HG03460 (cell line): Measurements from ENCODE around the gene SAP30L.

Source experiments
- ATAC-seq: cut with Tn5 transposase; IDR thresholded peaks from one replicate; pipeline ENCODE4 v1.9.1; 2021; ENCODE audit not compliant: unreplicated experiment

Gene SAP30L

DNA sequence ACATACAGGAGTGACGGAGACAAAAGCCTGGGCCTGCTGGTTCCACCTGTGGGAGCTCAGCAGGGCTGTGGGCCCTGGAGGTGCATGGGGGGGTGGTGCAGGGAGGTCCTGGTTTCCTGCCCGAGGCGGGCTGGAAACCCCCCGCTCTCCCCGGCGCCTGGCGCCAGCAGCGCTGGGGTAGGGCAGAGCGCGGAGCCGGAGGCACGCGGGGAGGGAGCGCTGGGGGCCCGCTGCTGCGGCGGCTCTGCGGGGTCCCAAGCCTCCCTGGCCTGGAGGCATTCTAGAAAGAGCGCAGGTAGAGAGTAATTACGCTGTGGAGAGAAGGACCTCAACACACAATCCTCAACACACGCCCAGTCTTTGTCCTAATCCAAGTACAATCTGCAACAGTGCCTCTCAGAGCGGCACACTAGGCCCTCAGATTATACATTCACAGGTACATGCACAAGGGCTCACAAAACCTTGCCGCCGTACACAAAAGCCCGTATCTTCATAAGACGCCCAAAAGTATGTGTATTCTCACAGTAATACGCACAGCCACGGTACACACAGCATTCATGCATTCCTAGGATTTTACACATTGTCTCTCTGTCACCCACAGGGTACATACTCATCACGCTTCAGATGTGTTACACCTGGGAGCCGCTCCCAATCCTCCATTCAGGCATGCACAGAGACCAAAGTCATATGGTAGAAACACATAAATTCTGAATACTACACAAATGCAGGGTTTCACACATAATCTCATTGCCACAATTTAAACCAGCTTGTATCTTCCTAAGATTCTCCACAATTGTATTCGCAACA lies 34.4 kb downstream of the SAP30L start:
- ATAC-seq = no peak

DNA sequence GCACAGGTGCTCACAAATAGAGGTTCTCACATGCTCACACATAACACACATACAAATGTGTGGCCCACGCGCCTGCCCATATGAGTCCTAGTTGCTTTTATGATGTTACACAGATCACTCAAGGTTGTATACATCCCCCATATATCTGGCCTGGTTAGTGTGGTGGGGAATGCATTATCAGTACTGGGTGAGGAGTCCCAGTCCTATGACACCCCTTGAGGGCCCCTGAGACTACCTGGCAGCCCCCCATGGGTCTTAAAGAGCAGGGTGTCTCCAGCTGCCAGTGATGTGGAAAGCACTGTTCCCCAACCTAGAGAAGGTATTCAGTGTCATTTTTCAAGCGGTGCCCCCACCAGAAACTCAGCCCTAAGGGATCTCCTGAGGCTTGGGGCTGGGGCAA lies 35.0 kb downstream of the SAP30L start:
- no peak for ATAC-seq

- no peak for ATAC-seq
Measured at GRCh38 chr5:154481584-154482381, 36.0 kb downstream of the SAP30L start.

DNA sequence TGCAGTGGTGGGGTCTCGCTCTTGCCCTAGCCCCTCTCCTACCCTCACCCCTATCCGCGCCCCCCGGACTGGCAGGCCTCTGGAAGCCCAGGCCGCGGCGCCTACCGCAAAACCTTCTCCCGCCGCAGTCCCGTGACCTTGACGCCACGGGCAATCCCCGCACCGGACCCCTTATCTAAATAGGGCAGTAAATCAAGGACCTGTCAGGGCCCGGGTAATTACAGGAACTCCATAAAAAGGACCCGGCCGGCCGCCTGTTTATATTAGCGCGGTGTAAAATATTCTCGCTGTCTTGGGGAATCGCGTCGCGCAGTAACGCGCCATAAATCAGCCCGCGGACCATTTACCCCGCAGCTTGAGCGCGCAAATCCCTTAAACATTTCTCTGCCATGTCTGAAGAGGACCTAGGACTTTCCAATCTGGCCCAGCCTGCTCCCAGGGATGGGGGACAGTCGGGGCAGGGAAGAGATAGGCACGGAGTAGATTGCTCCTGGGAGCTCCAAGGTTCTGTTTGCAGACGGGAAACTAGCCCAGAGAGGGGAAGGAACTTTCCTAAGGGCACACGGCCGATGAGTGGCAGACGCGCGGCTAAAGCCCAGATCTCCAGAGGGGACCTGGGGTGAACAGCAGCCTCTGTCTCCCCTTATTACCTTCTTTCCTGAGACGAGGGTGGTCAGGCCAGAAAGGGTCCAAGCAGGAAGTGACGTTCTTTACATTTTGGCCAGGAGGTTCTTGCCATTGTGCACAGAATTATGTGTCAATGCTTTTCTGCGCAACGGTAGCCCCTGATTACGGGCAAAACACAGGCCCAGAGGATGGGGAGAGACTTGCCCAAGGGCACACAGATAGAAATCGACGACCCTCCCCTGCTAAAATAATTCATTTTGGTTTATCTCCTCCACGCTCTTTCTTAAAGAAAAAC lies 37.0 kb downstream of the SAP30L start:
- no peak for ATAC-seq

- ATAC-seq = no peak
Measured at GRCh38 chr5:154483654-154484392, 38.0 kb downstream of the SAP30L start.

GRCh38 chr5:154484393-154485095 lies 38.7 kb downstream of the SAP30L start:
- no peak for ATAC-seq

DNA sequence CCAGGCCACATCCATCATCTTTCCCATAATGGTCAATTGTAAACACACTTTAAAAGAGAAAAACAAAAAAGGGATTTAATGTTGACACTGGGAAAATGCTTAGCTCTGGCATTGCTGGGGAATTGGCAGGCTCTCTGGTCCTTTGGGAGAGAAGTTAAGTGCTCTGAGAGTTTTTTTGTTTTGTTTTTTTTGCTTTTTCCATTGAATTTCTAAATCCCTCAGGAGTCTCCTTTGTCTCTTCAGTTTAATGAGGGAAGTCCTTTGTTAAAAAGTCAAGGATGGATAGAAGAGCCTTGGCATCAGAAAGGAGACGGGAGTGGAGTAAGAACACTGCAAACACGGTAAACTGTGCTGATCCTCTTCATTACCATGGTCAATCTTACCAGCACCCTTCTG lies 39.3 kb downstream of the SAP30L start:
- ATAC-seq = no peak

GRCh38 chr5:154485850-154486426 lies 40.1 kb downstream of the SAP30L start:
- ATAC-seq = no peak

DNA sequence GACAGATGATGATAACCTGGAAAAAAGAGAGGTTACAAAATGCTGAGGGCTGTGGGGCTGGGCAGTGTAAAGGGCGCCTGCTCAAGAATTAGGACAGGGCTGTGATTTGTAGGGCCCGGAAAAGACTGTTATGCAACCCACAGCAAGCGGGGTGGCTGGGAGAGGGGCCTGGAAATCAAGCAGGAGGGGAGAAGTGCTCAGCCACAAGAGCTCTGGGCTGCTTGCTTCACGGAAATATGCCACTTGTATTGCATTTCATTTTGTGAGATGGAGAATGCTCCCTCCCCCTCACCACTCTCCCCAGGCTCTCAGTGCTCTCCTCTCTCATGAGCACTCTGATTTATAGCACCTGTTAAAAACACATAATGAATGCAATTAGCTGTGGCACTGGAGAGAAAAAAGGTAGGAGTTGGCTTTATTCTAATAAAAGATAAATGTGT lies 40.6 kb downstream of the SAP30L start:
- no peak for ATAC-seq

DNA sequence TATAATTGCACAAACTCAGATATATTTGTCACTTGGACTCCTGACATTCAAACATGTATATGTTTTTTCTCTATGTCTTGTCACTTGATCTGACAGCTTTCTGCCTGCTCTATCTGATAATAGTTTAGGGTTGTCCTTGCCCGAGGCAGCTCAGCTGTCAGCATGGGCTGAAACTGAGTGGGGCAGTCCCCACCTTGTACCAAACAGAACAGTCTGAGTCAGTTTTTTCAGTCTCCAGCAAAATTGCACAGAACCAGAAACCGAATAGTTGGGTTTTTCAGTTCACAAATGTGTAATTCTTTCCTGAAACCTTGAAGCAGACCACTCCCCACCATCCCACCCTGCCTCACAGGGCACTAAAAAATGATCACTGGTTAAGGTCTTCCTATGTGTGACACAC lies 41.7 kb downstream of the SAP30L start:
- ATAC-seq = peak; percentile 98

DNA sequence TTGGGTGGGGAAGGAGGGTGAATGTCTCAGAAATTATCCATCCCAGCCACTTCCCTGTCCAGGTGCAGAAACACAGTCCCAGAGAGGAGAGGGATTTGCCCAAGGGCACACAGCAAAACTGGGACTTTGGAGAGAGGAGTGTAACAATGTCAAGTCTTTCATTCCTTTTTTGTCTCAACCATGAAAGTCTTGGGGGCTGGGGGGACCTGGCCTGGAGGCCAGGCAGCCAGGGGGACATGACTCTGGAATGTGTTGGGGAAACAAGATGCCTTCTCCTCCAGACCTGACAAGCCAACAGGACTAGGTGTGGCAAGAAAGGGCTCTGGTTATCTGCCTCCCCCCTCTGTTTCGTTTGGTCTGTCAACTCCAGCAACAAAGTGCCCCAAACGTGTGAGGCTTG lies 46.1 kb downstream of the SAP30L start:
- ATAC-seq = no peak

DNA sequence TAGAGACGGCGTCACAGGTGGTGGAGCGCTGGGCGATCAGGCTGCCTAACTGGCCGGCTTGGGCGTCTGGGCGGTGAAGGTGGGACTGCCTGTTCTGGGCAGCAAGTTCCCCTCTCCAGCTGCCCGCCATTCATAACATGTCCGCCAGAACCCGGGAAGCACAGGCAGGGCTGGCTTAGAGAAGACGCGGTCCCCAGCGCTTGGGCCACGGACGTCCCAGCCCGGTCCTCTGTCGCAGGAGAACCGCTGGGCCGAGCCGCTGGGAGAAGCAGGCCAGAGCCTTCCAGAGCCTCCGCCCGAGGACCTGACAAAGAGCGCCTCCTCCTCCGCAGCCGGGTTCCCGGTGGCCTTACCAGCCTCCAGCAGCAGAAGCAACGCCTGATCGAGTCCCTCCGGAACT lies 47.5 kb downstream of the SAP30L start:
- no peak for ATAC-seq

DNA sequence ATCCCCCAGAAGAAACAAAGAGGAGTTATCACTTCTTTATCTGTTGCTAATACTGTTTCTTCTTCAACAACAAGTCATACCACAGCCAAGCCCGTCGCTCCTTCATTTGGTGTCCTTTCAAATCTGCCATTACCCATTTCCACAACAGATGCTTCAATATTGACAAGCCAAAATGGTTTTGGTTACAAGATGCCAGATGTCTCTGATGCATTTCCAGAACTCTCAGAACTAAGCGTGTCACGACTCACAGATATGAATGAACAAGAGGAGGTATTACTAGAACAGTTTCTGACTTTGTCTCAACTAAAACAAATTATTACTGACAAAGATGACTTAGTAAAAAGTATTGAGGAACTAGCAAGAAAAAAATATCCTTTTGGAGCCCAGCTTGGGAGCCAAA lies 48.2 kb downstream of the SAP30L start:
- no peak for ATAC-seq

DNA sequence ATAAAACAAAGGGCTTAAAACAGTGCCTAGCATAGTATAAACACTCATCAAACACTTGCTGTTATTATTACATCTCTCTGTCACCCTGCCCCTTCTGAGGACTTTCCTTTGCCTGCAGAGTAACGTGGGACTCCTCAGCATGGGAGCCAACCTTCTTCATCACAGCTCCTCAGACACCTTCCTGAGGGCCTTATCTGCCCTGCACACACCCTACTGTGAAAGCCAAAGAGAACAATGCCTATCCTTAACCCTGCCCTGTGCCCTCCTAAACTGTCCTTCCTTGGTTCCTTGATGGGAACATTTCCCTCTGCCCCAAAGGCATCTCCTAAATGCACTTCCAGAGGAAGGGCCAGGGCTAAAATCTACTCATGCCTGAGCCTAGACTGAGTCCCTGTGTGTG lies 52.8 kb downstream of the SAP30L start:
- ATAC-seq = no peak

DNA sequence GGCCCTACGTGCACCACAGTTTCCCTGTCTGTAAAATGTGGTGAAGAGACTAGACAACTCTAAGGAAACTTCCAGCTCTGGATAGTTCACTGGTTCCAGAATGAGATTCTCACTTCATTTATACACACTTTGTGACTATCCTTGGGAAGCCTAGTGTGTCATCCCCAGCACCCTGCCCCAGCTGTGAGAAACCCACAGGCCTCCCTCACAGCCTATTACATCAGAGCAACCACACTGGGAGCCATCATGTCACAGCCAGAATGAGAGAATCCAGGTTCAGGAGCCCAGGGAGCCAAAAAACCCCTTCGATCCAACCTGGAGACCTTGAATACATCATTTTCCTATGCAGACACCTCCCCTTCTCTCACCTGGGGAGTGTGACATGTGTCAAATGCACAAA lies 53.2 kb downstream of the SAP30L start:
- ATAC-seq = no peak

DNA sequence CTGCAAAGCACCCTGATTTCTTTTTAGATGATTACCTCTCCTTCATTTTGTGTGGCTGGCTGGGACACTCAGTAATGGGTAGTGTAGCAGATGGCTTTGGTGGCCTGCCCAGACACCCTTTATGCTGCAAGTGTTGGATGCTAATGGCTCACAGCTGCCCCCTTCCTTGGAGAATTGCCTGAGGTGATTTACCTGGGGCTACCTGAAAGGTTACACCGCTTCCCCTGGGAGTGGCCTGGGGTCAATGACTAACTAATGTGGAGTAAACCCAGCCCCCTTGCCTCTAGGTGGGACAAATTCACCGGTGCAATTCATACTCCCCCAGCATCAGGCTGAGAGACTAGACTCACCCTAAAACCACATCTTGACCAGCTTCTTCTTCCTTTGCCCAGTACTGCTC lies 55.8 kb downstream of the SAP30L start:
- no peak for ATAC-seq

GRCh38 chr5:154502180-154502579 lies 56.4 kb downstream of the SAP30L start:
- ATAC-seq = no peak

- ATAC-seq = no peak
Measured at GRCh38 chr5:154503698-154504039, 57.9 kb downstream of the SAP30L start.

- ATAC-seq = no peak
Measured at GRCh38 chr5:154505567-154505966, 59.8 kb downstream of the SAP30L start.
